Osteoblast (primary cell): Measurements from ENCODE around the gene RPRD1A. TPM values are rescaled to one million over a fixed set of nuclear protein-coding genes. Genes with fewer than 3 reads are reported as not detected.

Experiments
- DNase-seq: peaks from one replicate; pipeline ENCODE4 v3.0.0; 2011; ENCODE audit warnings: low spot score, mixed read lengths; ENCODE audit not compliant: insufficient read length; ENCODE audit errors: missing footprints
- H2AFZ ChIP-seq: 2 replicates; pipeline ENCODE4 v1.6.0; 2011; ENCODE audit warnings: mild to moderate bottlenecking, low read length
- H3K27ac ChIP-seq: 2 replicates; pipeline ENCODE4 v1.5.1; 2011; ENCODE audit warnings: mild to moderate bottlenecking, low read depth, low read length, moderate library complexity
- H3K27me3 ChIP-seq: 2 replicates; pipeline ENCODE4 v1.6.0; 2012; ENCODE audit warnings: mild to moderate bottlenecking, control low read depth, inconsistent platforms, low read length, moderate library complexity; ENCODE audit not compliant: insufficient read depth
- H3K36me3 ChIP-seq: 2 replicates; pipeline ENCODE4 v1.5.1; 2011; ENCODE audit warnings: mild to moderate bottlenecking, low read length, control low read depth, moderate library complexity; ENCODE audit not compliant: insufficient read depth
- H3K4me1 ChIP-seq: 2 replicates; pipeline ENCODE4 v1.5.1; 2011; ENCODE audit warnings: mild to moderate bottlenecking, low read length, control low read depth, moderate library complexity; ENCODE audit not compliant: insufficient read depth
- H3K4me2 ChIP-seq: 2 replicates; pipeline ENCODE4 v1.6.0; 2011; ENCODE audit warnings: mild to moderate bottlenecking, low read length; ENCODE audit not compliant: insufficient read depth
- H3K4me3 ChIP-seq: fragments of 200-600 bp; sonication (generic); 3 replicates; pipeline ENCODE4 v1.5.1; 2012; ENCODE audit warnings: mild to moderate bottlenecking, low read length, inconsistent platforms; ENCODE audit not compliant: insufficient read depth
- H3K79me2 ChIP-seq: 2 replicates; pipeline ENCODE4 v1.6.0; 2012; ENCODE audit warnings: mild to moderate bottlenecking, low read length, control low read depth, inconsistent platforms; ENCODE audit not compliant: insufficient read depth
- H3K9me3 ChIP-seq: 2 replicates; pipeline ENCODE4 v1.5.1; 2011; ENCODE audit warnings: low read depth, low read length, control low read depth
- H4K20me1 ChIP-seq: 2 replicates; pipeline ENCODE4 v1.6.0; 2012; ENCODE audit warnings: mild to moderate bottlenecking, low read length, control low read depth; ENCODE audit not compliant: insufficient read depth
- CTCF ChIP-seq: IDR thresholded peaks from 2 replicates; pipeline ENCODE4 v1.5.1; 2011; ENCODE audit warnings: mild to moderate bottlenecking, low read depth, low read length, moderate library complexity; ENCODE audit errors: extremely low read depth
- total RNA-seq: library from RNA; depleted of rRNA; stranded (reverse); fragments of >200 nt; gene quantifications from 2 replicates; pipeline ENCODE4 v1.2.3, GENCODE V29; 2012

RPRD1A gene
- total RNA-seq, 1 donor = 36.2 TPM

GRCh38 chr18:36045241-36045991 is 21.9 kb downstream of the RPRD1A start:
- no peak overlapping the region for H3K27ac ChIP-seq
- peaks cover 97% of the 10 kb centered on the region for H3K79me2 ChIP-seq
- H3K4me2 ChIP-seq = no peak overlapping the region
- H4K20me1 ChIP-seq = peaks cover 19% of the 10 kb centered on the region
- TF ChIP-seq CTCF = no peak
- no peaks in the 10 kb centered on the region for H3K9me3 ChIP-seq
- H3K4me3 ChIP-seq = no peak overlapping the region
- no peak for DNase-seq
- no peak overlapping the region for H2AFZ ChIP-seq
- H3K27me3 ChIP-seq = no peaks in the 10 kb centered on the region
- no peaks in the 10 kb centered on the region for H3K36me3 ChIP-seq
- no peaks in the 10 kb centered on the region for H3K4me1 ChIP-seq

- Histone ChIP-seq H3K36me3 (peaks cover under 1% of the 10 kb centered on the region), H2AFZ (no peak overlapping the region), H4K20me1 (peaks cover 12% of the 10 kb centered on the region), H3K27ac (no peak overlapping the region), H3K4me1 (no peaks in the 10 kb centered on the region), H3K27me3 (no peaks in the 10 kb centered on the region), H3K4me3 (no peak overlapping the region), H3K79me2 (peaks cover 97% of the 10 kb centered on the region), H3K4me2 (no peak overlapping the region), H3K9me3 (no peaks in the 10 kb centered on the region)
- no peak for DNase-seq
- no peak for TF ChIP-seq CTCF
Measured at GRCh38 chr18:36043153-36043552, 24.2 kb downstream of the RPRD1A start.

GRCh38 chr18:36041146-36041545 is 26.2 kb downstream of the RPRD1A start:
- Histone ChIP-seq H3K27me3 (no peaks in the 10 kb centered on the region), H2AFZ (no peak overlapping the region), H3K36me3 (peaks cover 5% of the 10 kb centered on the region), H3K9me3 (no peaks in the 10 kb centered on the region), H3K27ac (no peak overlapping the region), H3K4me2 (no peak overlapping the region), H3K4me3 (no peak overlapping the region), H4K20me1 (peaks cover 5% of the 10 kb centered on the region), H3K4me1 (no peaks in the 10 kb centered on the region), H3K79me2 (peaks cover 91% of the 10 kb centered on the region)
- no peak for TF ChIP-seq CTCF
- DNase-seq = no peak

GRCh38 chr18:36038102-36038663 is 29.2 kb downstream of the RPRD1A start:
- Histone ChIP-seq H3K4me1 (peaks cover 6% of the 10 kb centered on the region), H3K9me3 (no peaks in the 10 kb centered on the region), H4K20me1 (peaks cover 10% of the 10 kb centered on the region), H3K36me3 (peaks cover 5% of the 10 kb centered on the region), H3K27me3 (no peaks in the 10 kb centered on the region), H3K27ac (no peak overlapping the region), H2AFZ (no peak overlapping the region), H3K4me3 (no peak overlapping the region), H3K79me2 (peaks cover 84% of the 10 kb centered on the region), H3K4me2 (no peak overlapping the region)
- TF ChIP-seq CTCF = no peak
- no peak for DNase-seq
